PC-3 (cell line): ENCODE data around the gene RERE.

Source experiments
- EZH2 ChIP-seq: fragments of 300-600 bp; sonication (generic); IDR thresholded peaks from one replicate; pipeline ENCODE4 v1.6.1; 2017; ENCODE audit warnings: antibody characterized with exemption, mild to moderate bottlenecking, low read length; ENCODE audit not compliant: unreplicated experiment
- TF ChIP-seq, protein P1 (sequence below): fragments of 300-600 bp; sonication (generic); conservative IDR thresholded peaks from 2 replicates; pipeline ENCODE4 v1.5.1; 2017; ENCODE audit warnings: antibody characterized with exemption, low read depth, mild to moderate bottlenecking, low read length

DNA sequence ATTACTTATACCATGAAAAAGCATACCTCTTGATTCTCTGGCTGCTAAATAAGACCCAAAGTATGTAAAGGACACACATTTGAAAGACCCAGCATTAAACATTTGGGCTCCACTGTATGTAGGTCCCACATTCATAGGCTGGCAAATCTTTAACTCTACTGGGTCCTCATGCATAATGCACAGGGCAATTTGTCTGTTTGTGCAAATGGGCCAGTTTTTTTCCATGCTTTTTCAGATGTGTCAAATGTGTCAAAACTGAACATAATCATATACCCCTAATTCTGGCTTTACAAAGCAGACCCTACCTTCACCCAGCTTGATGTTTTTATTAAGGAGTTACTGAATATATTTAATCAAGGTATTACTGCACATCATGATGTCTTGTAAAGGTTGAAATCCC, 63.7 kb downstream of the RERE start:
- TF ChIP-seq, protein P1, sequence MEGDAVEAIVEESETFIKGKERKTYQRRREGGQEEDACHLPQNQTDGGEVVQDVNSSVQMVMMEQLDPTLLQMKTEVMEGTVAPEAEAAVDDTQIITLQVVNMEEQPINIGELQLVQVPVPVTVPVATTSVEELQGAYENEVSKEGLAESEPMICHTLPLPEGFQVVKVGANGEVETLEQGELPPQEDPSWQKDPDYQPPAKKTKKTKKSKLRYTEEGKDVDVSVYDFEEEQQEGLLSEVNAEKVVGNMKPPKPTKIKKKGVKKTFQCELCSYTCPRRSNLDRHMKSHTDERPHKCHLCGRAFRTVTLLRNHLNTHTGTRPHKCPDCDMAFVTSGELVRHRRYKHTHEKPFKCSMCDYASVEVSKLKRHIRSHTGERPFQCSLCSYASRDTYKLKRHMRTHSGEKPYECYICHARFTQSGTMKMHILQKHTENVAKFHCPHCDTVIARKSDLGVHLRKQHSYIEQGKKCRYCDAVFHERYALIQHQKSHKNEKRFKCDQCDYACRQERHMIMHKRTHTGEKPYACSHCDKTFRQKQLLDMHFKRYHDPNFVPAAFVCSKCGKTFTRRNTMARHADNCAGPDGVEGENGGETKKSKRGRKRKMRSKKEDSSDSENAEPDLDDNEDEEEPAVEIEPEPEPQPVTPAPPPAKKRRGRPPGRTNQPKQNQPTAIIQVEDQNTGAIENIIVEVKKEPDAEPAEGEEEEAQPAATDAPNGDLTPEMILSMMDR: no peak
- TF ChIP-seq EZH2: no peak
